DMS53 treated with DMSO at 0.1 percent for 48 hours (cell line): ENCODE measurements around the gene EPHA8.
A peak's percentile ranks its signal among the peaks of the same experiment; 100 is the strongest.

Experiments used
- DNase-seq: peaks from one replicate; lab custom pipeline; 2025; ENCODE audit not compliant: unreplicated experiment; lab: John Stamatoyannopoulos, UW

Gene EPHA8

DNA sequence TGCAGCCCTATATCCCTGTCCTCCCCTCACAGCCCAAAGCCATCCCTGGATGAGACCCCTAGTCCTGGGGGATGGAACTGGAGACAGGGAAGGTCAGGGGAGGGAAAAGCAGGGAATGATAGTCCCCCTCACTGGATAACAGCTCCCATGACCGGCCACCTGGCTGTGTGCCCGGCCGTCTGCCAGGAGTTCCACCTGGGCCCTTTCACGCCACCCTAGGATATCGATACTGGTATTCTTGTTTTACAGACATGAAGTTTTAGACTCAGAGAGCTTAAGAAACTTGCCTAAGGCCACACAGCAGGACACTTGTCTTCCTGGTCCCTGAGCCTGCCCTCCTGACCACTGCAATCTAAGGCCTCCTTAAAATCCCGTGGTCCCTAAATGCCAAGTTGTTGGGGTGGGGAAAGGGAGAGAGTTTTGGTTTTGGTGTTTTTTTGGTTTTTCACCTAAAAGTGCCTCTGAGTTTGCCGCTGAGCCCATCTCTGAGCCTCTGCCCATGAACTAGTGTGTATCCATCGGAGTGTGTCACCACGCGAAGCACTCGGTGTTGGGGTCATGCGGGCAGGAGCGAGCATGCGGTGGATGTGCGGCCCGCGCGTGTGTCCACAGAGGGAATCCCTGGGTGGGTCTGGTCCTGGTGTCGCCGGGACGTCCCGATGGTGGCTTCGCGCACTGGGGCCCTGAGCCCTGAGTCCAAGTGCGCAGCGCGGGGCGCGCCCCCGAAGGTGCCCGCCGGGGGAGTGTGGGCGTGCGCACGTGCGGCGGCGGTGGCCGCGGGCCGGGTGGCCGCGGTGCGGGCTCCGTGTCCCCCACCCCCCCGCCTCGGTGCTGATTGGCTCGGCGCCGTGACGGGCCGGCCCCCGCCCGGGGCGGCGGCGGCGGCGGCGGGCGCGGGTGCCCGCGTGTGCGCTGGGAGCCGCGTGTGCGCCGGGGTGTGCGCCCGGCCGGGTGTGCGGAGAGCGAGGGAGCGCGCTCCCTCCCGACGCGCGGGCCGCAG, at the start of gene EPHA8:
EPHA8 (plus strand) TSS at position 906 of the 1,000 bp plus-strand sequence. CDS start 147 bp downstream, outside the sequence.
- DNase-seq, result no peak

DNA sequence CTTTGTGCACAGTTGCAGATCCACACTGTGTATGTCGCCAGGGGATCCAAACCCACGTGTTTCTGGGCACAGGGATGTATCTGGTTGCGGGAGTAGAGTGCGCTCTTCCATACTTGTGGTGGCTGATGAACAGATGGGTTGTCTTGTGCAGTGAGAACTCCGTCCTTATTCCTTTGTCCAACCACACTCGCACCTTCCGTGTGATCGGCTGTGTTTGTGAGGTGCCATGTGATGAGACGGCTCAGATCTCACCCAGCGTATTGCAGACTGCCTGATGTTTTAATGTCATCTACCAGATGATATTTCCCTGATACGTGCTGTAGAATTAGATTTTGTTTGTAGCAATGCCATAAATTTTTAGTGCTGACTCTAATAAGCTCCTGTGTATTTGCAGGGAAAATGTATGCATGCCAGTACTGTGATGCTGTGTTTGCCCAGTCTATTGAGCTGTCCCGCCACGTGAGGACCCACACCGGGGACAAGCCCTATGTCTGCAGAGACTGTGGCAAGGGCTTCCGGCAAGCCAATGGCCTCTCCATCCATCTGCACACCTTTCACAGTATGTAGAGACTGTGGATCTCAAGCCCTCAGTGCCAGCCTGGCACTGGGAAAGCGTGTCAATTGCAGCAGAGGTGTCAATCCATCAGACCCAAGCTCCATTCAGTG, 46.2 kb upstream of the EPHA8 start:
- no peak for DNase-seq

DNA sequence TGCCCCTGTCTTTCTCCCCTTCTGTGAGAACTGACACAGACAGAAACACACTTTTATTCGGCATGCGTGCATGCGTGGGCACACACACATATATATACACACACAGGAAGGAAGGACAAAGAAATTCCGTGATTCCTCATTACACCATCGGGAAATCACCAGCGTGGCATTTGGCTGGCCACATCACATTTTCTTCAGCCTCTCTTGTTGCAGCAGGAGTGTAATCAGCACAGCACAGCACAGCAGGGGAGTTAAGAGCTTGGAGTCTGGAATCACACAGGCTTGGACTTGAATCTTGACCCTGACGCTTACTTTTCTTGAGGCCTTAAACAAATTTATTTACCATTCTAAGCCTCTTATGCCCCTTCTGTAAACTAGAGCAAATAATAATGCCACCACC, 45.3 kb upstream of the EPHA8 start:
- no peak for DNase-seq

DNA sequence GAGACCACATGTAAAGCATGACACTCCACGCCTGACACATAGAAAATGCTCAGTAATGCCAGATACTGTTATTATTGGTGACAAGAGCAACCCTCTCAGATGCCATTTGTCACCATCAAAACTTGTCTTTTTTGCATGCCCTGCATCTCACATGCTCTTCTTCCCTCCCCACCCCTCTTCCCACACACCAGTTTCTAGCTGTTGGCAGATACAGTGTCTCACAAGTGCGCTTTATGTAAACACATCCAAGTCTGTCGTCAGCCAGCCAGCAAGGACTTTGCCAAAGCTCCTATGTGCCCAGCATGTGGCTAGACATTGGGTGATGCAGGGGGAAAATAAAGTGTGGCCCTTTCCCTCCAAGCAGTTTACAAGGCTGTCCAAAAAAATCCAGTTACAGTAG, 44.9 kb upstream of the EPHA8 start:
- DNase-seq, result no peak

DNA sequence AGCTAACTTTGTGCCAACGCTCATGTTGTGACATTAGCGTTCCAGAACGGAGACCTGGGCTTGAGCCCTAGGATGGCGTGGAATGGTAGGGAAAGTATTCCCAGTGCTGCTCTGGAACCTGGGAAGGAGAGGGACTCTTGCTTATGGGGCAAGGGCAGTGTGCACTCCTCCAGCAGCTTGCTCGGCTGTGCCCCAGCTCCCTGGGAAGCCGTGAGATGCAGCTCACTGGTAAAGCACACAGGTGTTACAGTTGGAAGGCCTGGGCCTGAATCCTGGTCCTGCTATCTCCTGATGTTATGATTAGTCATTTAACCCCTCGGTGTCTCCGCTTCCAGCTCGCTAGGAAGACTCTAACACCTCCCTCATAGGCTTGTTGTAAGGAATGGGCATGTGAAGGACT, 42.4 kb upstream of the EPHA8 start:
- no peak for DNase-seq

DNA sequence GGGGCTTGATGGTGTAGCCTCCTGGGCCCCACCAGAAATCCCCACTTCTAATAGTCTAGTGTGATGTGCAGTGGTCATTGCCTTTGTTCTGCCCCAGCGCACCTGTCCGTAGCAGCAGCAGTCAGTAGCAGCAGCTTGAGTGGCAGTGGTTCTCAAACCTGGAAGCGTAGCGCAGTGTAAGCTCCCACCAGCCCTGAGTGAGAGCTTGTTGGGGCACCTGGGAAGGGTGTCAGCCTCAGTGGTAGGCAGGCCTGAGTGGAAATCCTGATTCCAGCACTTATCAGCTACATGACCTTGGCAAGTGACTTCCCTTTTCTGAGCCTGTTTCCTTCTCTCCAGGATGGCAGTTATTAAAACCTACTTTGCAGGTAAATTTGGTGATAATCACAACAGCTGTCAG, 41.6 kb upstream of the EPHA8 start:
- DNase-seq, result no peak

DNA sequence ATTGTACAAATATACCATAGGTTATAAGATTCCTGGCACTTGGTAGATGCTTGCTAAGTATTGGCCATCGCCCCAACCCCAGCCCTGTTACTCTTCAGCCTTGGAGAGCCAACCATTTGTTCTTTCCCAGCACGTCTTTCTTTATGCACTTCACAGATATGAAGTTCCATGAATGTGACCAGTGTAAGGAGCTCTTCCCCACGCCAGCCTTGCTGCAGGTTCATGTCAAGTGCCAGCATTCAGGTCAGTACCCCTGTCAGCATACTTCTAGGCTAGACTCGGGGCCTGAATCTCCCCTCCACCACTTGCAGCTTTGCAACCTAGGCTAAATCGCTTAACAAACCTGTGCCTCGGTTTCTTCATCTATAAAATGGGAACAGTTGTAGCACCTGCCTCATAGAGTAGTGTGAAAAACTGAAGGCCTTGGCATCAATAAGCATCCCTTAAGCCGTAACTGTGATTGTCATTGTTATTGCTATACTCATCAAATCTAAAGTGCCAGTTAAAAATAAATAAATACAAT, 41.0 kb upstream of the EPHA8 start:
- no peak for DNase-seq

DNA sequence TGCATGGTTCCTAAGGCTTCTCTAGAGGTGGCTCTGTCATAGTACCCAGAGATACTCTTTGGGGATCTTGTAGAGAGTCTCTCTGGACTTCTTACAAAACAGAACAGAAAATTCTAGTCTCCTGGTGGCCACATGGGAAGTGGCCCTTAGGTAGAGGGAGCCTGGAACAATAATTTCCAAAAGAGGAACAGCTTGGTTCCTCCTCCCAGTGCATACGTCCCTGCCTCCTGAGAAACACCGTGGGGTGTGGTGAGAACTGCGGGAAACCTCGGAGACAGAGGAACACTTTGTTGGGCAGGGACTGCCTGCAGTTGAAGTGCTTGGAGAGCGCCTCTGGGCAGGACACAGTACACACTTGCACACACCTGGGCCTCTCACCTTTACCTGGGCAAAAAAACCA, 38.8 kb upstream of the EPHA8 start:
- DNase-seq, result no peak

DNA sequence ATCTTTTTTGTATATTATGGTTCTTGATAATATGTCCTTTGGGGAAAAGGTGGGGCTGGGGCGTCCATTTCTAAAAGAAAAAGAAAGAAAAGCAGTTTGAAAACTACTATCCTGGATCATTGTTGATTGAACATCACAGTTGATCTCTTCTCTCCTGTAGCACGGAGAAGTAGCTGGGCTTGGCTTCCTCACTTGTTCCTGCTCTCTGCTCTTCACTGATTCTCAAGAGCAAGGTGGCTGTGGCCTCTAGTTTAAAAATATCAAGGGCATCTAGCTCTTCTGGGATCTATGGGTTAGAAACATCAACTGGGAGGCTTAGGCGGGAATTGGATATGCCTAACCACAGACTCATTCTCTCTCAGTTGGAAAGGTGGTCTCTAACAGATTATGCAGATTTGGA, 38.1 kb upstream of the EPHA8 start:
- no peak for DNase-seq

DNA sequence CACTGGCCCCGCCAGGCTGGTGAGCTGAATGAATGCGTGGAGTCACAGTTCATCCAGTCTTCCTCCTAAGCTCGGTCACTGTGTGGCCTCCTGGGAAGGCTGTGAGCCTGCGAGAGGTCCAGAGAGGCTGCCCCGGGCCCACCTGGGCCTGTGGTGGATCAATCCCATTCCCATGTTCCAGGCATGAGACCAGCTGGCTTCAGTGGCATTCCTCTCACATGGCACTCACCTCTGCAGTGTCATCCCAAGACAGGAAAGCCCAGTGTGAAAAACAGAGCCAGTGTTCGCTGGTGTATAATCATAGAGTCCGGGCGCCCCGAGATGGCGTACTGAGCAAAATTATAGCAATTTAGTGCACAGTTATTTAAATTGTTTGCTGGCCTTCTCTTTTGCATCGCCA, 37.6 kb upstream of the EPHA8 start:
- no peak for DNase-seq

DNA sequence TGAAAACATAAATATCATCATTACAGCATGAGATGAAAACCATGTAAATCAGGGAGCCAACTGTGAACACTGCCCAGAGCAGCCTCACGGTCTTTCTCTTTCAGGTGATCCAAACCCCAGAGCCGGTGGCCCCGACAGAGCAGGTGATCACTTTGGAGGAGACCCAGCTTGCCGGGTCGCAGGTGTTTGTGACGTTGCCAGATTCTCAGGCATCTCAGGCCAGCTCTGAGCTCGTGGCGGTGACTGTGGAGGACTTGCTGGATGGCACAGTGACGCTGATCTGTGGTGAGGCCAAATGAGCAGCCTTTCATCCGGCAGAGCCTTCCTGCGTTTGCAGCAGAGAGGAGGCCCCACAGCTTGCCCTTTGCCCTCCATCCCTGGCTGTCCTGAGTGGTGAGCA, 37.2 kb upstream of the EPHA8 start:
- no peak for DNase-seq

DNA sequence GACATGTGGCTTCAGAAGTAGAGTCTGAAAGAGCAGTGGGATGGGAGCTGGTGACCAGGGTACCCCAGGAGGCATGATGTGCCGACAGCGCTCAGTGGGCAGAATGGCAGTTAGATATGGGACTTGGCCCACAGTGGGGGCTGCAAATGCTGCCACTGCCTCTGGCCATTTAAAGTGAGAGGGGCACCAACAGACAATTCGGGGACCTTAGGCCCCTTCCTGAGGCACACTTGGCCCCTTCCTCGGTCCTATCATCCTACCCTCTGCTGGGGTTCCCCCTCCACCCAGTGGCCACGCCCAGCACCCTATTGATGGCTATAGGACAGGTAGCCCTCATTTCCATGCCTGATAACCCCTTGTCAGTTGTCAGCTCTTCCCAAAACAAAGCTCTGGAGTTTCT, 36.6 kb upstream of the EPHA8 start:
- DNase-seq, result no peak

DNA sequence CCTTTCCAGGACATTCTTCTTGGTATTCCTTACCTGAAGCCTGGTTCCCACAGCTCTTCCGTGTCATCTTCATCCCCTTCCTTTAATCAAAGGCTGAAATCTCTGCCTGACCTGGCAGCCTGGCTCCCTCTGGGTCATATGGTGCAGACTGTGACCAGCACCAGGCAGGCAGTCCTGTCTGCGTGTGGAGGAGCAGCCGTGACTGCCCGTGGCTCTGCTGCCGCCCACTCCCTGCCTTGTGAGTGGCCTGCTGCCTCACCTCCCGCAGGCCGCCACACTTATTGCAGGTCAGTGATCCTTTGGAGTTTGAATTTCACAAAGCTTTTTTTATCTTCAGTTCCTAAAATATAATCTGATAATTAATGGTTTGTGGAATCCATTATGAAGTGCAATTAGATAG, 36.2 kb upstream of the EPHA8 start:
- no peak for DNase-seq

DNA sequence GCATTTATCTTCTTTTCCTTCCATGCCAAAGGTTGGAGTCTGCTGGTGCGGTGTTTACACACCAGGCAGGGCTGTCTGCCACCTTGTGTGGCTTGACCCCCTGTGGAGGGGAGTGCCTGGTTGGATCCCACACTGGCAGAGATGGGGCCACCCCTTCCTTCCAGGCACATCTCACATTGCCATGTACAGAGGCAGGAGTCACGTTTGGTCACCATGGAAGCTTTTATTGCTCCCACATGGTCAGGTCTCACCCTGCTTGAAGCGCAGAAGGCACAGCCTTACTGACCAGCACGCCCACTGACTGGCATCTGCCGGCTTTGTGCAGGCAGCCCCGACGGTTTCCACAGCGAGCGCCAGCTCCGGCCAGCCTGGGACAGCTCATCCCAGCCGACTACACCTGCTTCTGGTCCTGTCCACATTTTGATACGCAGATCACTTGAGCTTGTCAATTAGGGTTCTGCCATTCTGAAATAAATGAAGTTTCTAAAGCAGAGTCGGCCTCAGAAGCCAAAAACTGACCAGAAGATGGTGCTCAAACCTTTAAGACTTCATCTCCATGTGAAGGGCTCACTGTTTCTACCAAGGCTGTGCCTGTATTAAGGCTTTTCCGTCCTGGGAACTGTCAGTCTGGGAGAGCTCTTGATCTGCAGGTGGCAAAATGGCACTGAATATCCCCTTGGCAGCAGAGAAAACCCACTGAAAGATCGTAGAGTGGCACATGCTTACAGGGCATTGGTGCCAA, 35.6 kb upstream of the EPHA8 start:
- no peak for DNase-seq

DNA sequence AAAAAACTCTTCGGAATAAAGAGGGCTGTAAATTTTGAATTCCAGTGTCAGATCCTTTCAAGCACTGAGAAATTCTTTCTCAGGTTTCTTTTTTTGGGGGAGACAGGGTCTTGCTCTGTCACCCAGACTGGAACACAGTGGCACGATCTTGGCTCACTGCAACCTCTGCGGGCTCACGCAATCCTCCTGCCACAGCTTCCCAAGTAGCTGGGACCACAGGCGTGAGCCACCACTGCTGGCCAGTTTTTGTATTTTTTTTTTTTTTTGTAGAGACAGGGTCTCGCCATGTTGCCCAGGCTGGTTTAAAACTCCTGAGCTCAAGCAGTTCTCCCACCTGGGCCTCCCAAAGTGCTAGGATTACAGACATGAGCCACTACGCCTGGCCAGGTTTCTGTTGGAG, 34.8 kb upstream of the EPHA8 start:
- no peak for DNase-seq

DNA sequence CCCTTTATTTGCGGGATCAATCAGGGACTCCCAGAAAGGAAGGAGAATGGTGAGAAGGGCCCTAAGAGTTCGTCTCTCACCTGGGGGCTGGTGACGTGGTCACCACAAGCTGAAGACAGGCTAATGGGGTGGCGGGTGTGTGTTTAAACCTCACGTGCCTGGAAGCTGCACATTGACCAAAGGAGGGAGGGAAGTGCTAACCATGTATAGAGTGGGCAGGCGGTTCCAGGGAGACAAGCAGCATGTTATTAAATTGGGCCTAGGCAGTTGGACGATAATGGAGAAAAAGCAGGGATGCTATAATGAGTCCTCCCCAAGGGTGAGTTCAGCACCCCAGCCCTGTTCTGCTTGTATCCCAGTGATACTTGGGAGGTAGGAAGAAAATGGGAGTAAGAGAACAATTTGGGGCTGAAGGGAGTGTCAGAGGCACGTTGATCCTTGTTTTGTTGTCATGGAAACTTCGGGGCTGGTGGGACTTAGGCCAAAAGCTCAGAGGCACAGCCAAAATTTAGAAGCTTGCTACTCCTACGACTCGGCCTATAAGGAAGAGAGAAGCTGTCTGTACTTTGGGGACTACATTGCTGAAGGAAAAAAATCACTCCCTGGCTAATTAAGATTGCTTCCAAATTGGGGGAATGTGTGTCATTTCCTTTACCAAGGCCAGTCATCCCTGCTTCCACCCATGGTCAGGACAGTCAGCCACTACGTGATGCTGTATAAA, 33.2 kb upstream of the EPHA8 start:
- no peak for DNase-seq

DNA sequence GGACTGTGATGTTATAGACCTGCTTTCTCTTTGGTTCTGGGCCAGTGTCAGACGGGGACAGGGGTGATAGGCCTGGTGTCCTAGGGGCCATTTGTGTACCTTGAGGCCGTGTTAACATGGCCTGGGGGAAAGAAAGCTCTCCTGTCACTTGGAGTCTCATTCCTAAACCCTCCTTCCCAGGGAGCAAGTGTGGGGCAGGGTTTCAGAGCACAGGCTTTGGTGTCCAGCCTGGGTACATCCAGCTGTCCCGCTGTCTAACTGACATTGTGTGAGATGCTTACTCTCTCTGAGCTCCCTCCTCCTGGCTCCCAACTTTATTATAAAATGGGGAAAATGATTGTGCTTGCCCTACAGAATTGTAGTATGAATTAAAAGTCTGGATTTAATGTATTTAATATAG, 32.6 kb upstream of the EPHA8 start:
- no peak for DNase-seq

DNA sequence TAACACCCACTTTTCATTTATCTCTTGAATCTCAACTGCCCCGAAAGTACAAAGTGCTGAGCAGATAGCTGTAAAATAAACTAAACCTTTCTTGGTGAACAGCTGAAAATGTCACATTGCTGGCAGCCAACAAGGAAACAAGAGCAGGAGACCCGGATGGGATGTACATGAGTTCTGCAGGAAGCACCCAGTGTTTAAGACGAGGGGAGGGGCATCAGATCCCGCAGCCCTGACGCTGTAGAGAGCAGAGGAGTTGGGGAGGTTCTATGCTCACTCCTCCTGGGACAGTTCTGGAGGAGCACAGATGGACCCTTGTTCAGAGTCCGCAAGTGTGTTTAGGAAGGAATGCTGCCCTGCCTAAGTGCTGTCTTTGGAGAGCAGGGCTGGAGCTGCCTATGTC, 32.0 kb upstream of the EPHA8 start:
- DNase-seq, result no peak

DNA sequence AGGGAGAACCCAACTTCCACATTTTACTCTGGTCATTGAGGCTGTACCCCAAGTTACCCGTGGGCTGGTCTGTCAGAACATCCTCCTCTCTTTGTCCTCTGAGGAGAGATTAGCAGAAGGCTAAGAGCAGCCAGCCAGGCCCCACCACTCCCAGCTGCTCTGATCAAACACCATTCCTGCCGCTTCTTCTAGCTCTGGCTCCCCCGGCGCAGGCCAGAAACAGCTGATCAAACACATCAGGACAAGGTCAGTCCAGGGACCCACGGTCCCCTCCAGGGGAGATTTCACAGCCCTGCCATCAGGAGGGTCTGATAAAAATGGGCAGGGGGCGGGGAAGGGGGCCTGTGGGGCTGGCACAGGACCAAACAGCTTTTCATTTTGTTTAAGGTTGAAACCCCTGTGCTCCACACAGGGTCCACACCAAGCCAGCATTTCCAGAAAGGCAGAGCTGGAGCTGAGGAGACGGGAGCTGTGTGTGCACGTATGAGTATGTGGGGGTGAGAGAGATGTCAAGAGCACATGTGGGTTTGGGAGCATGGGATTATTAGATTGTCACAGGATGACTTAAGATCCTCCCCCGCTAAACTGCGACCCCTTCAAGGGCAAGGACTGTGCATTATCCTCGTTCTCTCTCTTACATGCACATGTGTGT, 29.9 kb upstream of the EPHA8 start:
- peak; percentile 19 for DNase-seq

DNA sequence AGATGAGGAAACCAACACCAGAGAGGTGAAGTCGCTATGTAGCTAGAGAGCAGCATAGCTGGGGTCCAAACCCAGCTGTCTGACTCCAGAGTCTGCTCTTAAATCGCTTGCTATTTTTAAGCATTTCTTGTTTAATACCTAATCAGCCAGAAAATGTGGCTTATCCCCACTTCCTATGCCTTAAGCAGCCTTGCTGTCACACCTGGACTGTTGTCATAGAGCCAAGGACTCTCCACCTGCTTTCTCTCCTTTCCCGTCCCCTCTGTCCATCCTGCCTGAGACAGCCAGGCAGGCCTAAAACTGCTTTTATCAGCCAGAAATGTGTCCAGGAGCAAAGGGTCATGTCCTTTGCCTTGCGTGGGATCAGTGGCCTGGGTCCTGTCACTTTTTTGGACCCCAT, 28.3 kb upstream of the EPHA8 start:
- DNase-seq, result no peak
